Lung (tissue), 12 donors: ENCODE measurements around the gene EBF4. TPM values are rescaled to one million over a fixed set of nuclear protein-coding genes. Genes with fewer than 3 reads are reported as not detected.

ENCODE experiments used
- ATAC-seq: fragments of 200-7000 bp; cut with Tn5 transposase; one replicate; pipeline ENCODE4 v1.9.1; 2020; ENCODE audit warnings: moderate number of reproducible peaks; ENCODE audit not compliant: insufficient read depth, low FRiP score
- DNase-seq, 3 donors: peaks; one replicate each; pipeline ENCODE4 v3.0.0-alpha.2; 2013 to 2017
- H3K27ac ChIP-seq, 2 donors: one replicate each; pipeline ENCODE4 v1.5.1; 2013; ENCODE audit warnings: mild to moderate bottlenecking in 2 of 2, moderate library complexity in 2 of 2, control low read depth in 1 of 2, inconsistent platforms in 1 of 2, low read depth in 1 of 2, low read length in 1 of 2
- H3K27me3 ChIP-seq, 3 donors: one replicate each; pipeline ENCODE4 v1.5.1; 2013; ENCODE audit warnings: low read length in 2 of 3; ENCODE audit not compliant: control insufficient read depth in 3 of 3, insufficient read depth in 3 of 3
- H3K36me3 ChIP-seq, 4 donors: one replicate each; pipeline ENCODE4 v1.5.1; 2013; ENCODE audit warnings: low read length in 4 of 4, mild to moderate bottlenecking in 1 of 4, moderate library complexity in 1 of 4; ENCODE audit not compliant: control insufficient read depth in 4 of 4, insufficient read depth in 4 of 4
- H3K4me1 ChIP-seq, 5 donors: one replicate each; pipeline ENCODE4 v1.5.1; 2013; ENCODE audit warnings: low read length in 5 of 5, mild to moderate bottlenecking in 2 of 5, moderate library complexity in 1 of 5; ENCODE audit not compliant: control insufficient read depth in 5 of 5, insufficient read depth in 5 of 5
- H3K4me3 ChIP-seq: one replicate; pipeline ENCODE4 v1.5.1; 2013; ENCODE audit warnings: mild to moderate bottlenecking, control low read depth, moderate library complexity
- H3K9ac ChIP-seq, 2 donors: one replicate each; pipeline ENCODE4 v1.5.1; 2013; ENCODE audit warnings: low read length in 2 of 2, control low read depth in 1 of 2; ENCODE audit not compliant: insufficient read depth in 1 of 2
- H3K9me3 ChIP-seq, 4 donors: one replicate each; pipeline ENCODE4 v1.5.1; 2013; ENCODE audit warnings: low read length in 3 of 4, mild to moderate bottlenecking in 1 of 4, moderate library complexity in 1 of 4; ENCODE audit not compliant: control insufficient read depth in 4 of 4, insufficient read depth in 3 of 4
- CTCF ChIP-seq: IDR thresholded peaks from 2 replicates; pipeline ENCODE4 v1.5.1; 2012; ENCODE audit warnings: mild to moderate bottlenecking; ENCODE audit errors: control extremely low read depth, extremely low read depth
- WGBS, 2 donors: extraction: QIAGEN DNeasy Blood & Tissue Kit; methylation state at CpG; one replicate each; pipeline ENCODE4 v1.1.7; 2013; 5-methylcytosine and 5-hydroxymethylcytosine counted together
- polyA plus RNA-seq, 2 donors: library from polyadenylated mRNA; stranded (reverse); fragments of 200-250 nt; gene quantifications; one replicate each; pipeline ENCODE4 v1.2.1, GENCODE V29; 2013
- total RNA-seq, 2 donors: library from RNA; depleted of rRNA in 1 of 2; stranded (reverse); fragments of >200 nt in 1 of 2; gene quantifications; one replicate each; pipeline ENCODE4 v1.2.1, GENCODE V29; 2014 to 2021
- donor health status: control.
- donor health status: control.
- donor health status: Bipolar disorder and iron deficiency.
- donor health status: healthy.
- donor health status: DM: yes; HTN: yes; CAD: no.

EBF4 gene
- total and polyA plus RNA-seq, 4 donors: 5.8 to 15.8 (median 7.4) TPM

- TF ChIP-seq CTCF: no peak
- Histone ChIP-seq H3K4me3 (no peak overlapping the region), H3K36me3 (no peaks in the 10 kb centered on the region), H3K4me1 (peaks cover 0 to 14% (median 2%) of the 10 kb centered on the region in 5 donors), H3K27me3 (peaks cover 0 to 56% (median 8%) of the 10 kb centered on the region in 3 donors), H3K27ac (no peak overlapping the region), H3K9ac (no peak overlapping the region), H3K9me3 (no peaks in the 10 kb centered on the region)
- DNase-seq (peak in 1 of 3 donors; percentile 16), ATAC-seq (no peak)
- WGBS, 2 donors: 45 to 55% methylated on average over 6 of the region's 6 CpGs
Observed at GRCh38 chr20:2690718-2691117, 1.9 kb upstream of the EBF4 start.

GRCh38 chr20:2691127-2691526 lies 1.5 kb upstream of the EBF4 start:
- H3K27me3 ChIP-seq: peaks cover 0 to 52% (median 6%) of the 10 kb centered on the region in 3 donors
- H3K4me1 ChIP-seq: peaks cover 0 to 14% (median 2%) of the 10 kb centered on the region in 5 donors
- H3K9ac ChIP-seq: no peak overlapping the region
- ATAC-seq (no peak), DNase-seq (no peak)
- H3K36me3 ChIP-seq: no peaks in the 10 kb centered on the region
- WGBS, 2 donors: 82 to 84% methylated on average over 8 of the region's 8 CpGs
- no peak for TF ChIP-seq CTCF
- no peak overlapping the region for H3K27ac ChIP-seq
- no peaks in the 10 kb centered on the region for H3K9me3 ChIP-seq
- H3K4me3 ChIP-seq: no peak overlapping the region

GRCh38 chr20:2691663-2692035 lies 931 bp upstream of the EBF4 start:
- WGBS, 2 donors: 69 to 73% methylated on average over 10 of the region's 10 CpGs
- peaks cover 0 to 49% (median 4%) of the 10 kb centered on the region in 3 donors for H3K27me3 ChIP-seq
- no peaks in the 10 kb centered on the region for H3K36me3 ChIP-seq
- ATAC-seq (no peak), DNase-seq (peak in 1 of 3 donors; percentile 1)
- no peak overlapping the region for H3K27ac ChIP-seq
- H3K9me3 ChIP-seq: no peaks in the 10 kb centered on the region
- no peak overlapping the region for H3K4me3 ChIP-seq
- H3K4me1 ChIP-seq: peaks cover 0 to 14% (median 2%) of the 10 kb centered on the region in 5 donors
- TF ChIP-seq CTCF: no peak
- peak overlapping the region; percentile 12 to 16 for H3K9ac ChIP-seq

GRCh38 chr20:2692886-2693285 lies 306 bp downstream of the EBF4 start:
- no peak overlapping the region for H3K27ac ChIP-seq
- H3K4me3 ChIP-seq: peak overlapping the region; percentile 48
- ATAC-seq: no peak
- H3K36me3 ChIP-seq: no peaks in the 10 kb centered on the region
- WGBS, 2 donors: 0% methylated on average over 9 to 63 of the region's 64 CpGs
- no peak for TF ChIP-seq CTCF
- no peak overlapping the region for H3K9ac ChIP-seq
- H3K27me3 ChIP-seq: peaks cover 0 to 39% (median 4%) of the 10 kb centered on the region in 3 donors
- peaks cover 0 to 19% (median 2%) of the 10 kb centered on the region in 5 donors for H3K4me1 ChIP-seq
- no peak for DNase-seq
- H3K9me3 ChIP-seq: no peaks in the 10 kb centered on the region
